A549 (cell line): ENCODE measurements around the gene C3orf18. TPM values are rescaled to one million over a fixed set of nuclear protein-coding genes. Genes with fewer than 3 reads are reported as not detected.

ENCODE experiments used
- ATAC-seq, 2 experiments: fragments of 200-7000 bp in 1 of 2; fragments of >200 bp in 1 of 2; cut with Nextera tagmentation in 1 of 2; cut with Tn5 transposase in 1 of 2; 3 replicates each; pipeline versions ENCODE4 v1.8.0 to v1.9.1; 2018 to 2020; ENCODE audit warnings: mild to moderate bottlenecking in 1 of 2, moderate library complexity in 1 of 2
- CTCF ChIA-PET: fragments of 300-600 bp; sonication (Branson Sonifier 250); formaldehyde crosslinking; extraction: SDS; loops from one replicate; lab custom pipeline; 2021; ENCODE audit warnings: antibody characterized with exemption, inconsistent platforms; lab: Yijun Ruan, JAX
- POLR2A ChIA-PET: fragments of 350-600 bp; formaldehyde crosslinking; extraction: SDS; loops from one replicate; lab custom pipeline; 2021; ENCODE audit warnings: antibody characterized with exemption, inconsistent platforms; lab: Yijun Ruan, JAX
- DNase-seq, 2 experiments: peaks; one replicate each; pipeline versions ENCODE4 v3.0.0 to v3.0.0-alpha.2; 2011 to 2016; ENCODE audit warnings: low read depth in 1 of 2, low spot score in 1 of 2
- FAIRE-seq: peaks from 2 replicates; lab custom pipeline; 2011; peaks lifted over from hg19 to GRCh38; lab: Jason Lieb, UNC
- H3K27ac ChIP-seq, 2 experiments: fragments of >200 bp; sonication (Bioruptor Twin); formaldehyde crosslinking; 3 replicates each; pipeline ENCODE4 v1.5.1; 2016 to 2017
- H3K4me1 ChIP-seq: fragments of >200 bp; sonication (Bioruptor Twin); formaldehyde crosslinking; 3 replicates; pipeline ENCODE4 v1.6.1; 2016
- H3K4me2 ChIP-seq: fragments of >200 bp; sonication (Bioruptor Twin); formaldehyde crosslinking; 3 replicates; pipeline ENCODE4 v1.6.1; 2016
- H3K4me3 ChIP-seq: fragments of >200 bp; sonication (Bioruptor Twin); formaldehyde crosslinking; 3 replicates; pipeline ENCODE4 v1.5.1; 2016
- H3K9me3 ChIP-seq: fragments of >200 bp; sonication (Bioruptor Twin); formaldehyde crosslinking; 3 replicates; pipeline ENCODE4 v1.6.1; 2016
- BCL3 ChIP-seq: fragments of >200 bp; sonication (Bioruptor Twin); formaldehyde crosslinking; IDR thresholded peaks from 3 replicates; pipeline ENCODE4 v1.6.1; 2016
- EHF ChIP-seq: fragments of 250-450 bp; sonication (Bioruptor Pico); IDR thresholded peaks from 2 replicates; pipeline ENCODE4 v1.5.0; 2020; ENCODE audit warnings: mild to moderate bottlenecking
- EHMT2 ChIP-seq: fragments of 200-600 bp; sonication (generic); IDR thresholded peaks from 2 replicates; pipeline ENCODE4 v1.6.1; 2016; ENCODE audit warnings: antibody characterized with exemption, low read depth, mild to moderate bottlenecking, moderate library complexity
- ELK1 ChIP-seq: fragments of 150-350 bp; IDR thresholded peaks from 2 replicates; pipeline ENCODE4 v1.6.1; 2014; ENCODE audit warnings: low read depth, mild to moderate bottlenecking, low read length
- FOSL2 ChIP-seq, 2 experiments: fragments of 450-650 bp in 1 of 2; fragments of >200 bp in 1 of 2; sonication (Bioruptor Twin) in 1 of 2; formaldehyde crosslinking; IDR thresholded peaks; 2 replicates each; pipeline versions ENCODE4 v1.5.0 to v1.6.1; 2016 to 2020; ENCODE audit warnings: mild to moderate bottlenecking in 1 of 2, moderate library complexity in 1 of 2
- HDAC2 ChIP-seq: fragments of 200-600 bp; sonication (generic); IDR thresholded peaks from 2 replicates; pipeline ENCODE4 v1.6.1; 2016
- HES2 ChIP-seq: fragments of >200 bp; sonication (Bioruptor Twin); formaldehyde crosslinking; IDR thresholded peaks from 2 replicates; pipeline ENCODE4 v1.6.1; 2016
- HMGXB4 ChIP-seq: fragments of 250-450 bp; sonication (Bioruptor Pico); IDR thresholded peaks from 2 replicates; pipeline ENCODE4 v1.5.0; 2021; ENCODE audit warnings: mild to moderate bottlenecking, moderate library complexity, borderline replicate concordance
- HOXA7 ChIP-seq: fragments of 250-450 bp; sonication (Bioruptor Pico); IDR thresholded peaks from 2 replicates; pipeline ENCODE4 v1.5.0; 2020; ENCODE audit warnings: mild to moderate bottlenecking, moderate library complexity
- HOXB5 ChIP-seq: fragments of 250-450 bp; sonication (Bioruptor Pico); IDR thresholded peaks from 2 replicates; pipeline ENCODE4 v1.5.0; 2020; ENCODE audit warnings: mild to moderate bottlenecking, moderate library complexity
- JUN ChIP-seq, 2 experiments: fragments of >200 bp; sonication (Bioruptor Twin); formaldehyde crosslinking; IDR thresholded peaks; 2 replicates in 1 of 2; 3 replicates in 1 of 2; pipeline ENCODE4 v1.6.1; 2016 to 2017
- KDM5A ChIP-seq: fragments of 200-600 bp; sonication (generic); IDR thresholded peaks from 2 replicates; pipeline ENCODE4 v1.6.1; 2016; ENCODE audit warnings: antibody characterized with exemption, mild to moderate bottlenecking
- MAZ ChIP-seq: fragments of 150-350 bp; IDR thresholded peaks from 2 replicates; pipeline ENCODE4 v1.6.1; 2014; ENCODE audit warnings: antibody characterized with exemption, low read depth, low read length, borderline replicate concordance
- NFE2L2 ChIP-seq: fragments of 150-350 bp; conservative IDR thresholded peaks from 2 replicates; pipeline ENCODE4 v1.6.1; 2014; ENCODE audit warnings: low read length
- PBX3 ChIP-seq: IDR thresholded peaks from 2 replicates; pipeline ENCODE4 v1.6.1; 2012
- PHF8 ChIP-seq: fragments of 200-600 bp; sonication (generic); IDR thresholded peaks from 2 replicates; pipeline ENCODE4 v1.6.1; 2016; ENCODE audit warnings: low read depth, mild to moderate bottlenecking, antibody characterized with exemption, moderate library complexity, borderline replicate concordance
- POLR2A ChIP-seq: IDR thresholded peaks from 2 replicates; pipeline ENCODE4 v1.6.1; 2012; ENCODE audit warnings: mild to moderate bottlenecking, low read length
- POLR2AphosphoS2 ChIP-seq: conservative IDR thresholded peaks from 2 replicates; pipeline ENCODE4 v1.6.1; 2012; ENCODE audit warnings: low read length, improper control_type of control experiment, inconsistent platforms
- RCOR1 ChIP-seq: fragments of 150-350 bp; IDR thresholded peaks from 2 replicates; pipeline ENCODE4 v1.6.1; 2014; ENCODE audit warnings: antibody characterized with exemption, low read length, low read depth
- TFCP2L1 ChIP-seq: fragments of 250-450 bp; sonication (Bioruptor Pico); IDR thresholded peaks from 2 replicates; pipeline ENCODE4 v1.5.0; 2021; ENCODE audit warnings: mild to moderate bottlenecking
- TP53 ChIP-seq: fragments of 250-450 bp; sonication (Bioruptor Pico); IDR thresholded peaks from 2 replicates; pipeline ENCODE4 v1.5.0; 2021; ENCODE audit warnings: mild to moderate bottlenecking, moderate library complexity
- WGBS: methylation state at CpG from one replicate; pipeline ENCODE4 v1.1.6; 2017; ENCODE audit errors: missing lambda C conversion rate; 5-methylcytosine and 5-hydroxymethylcytosine counted together
- polyA plus RNA-seq, 4 experiments: library from polyadenylated mRNA; depleted of rRNA in 3 of 4; stranded (reverse); fragments of >200 nt; fragmentation: RNase III in 1 of 4; extraction: RNeasy Plus Mini Kit Qiagen cat#74134 plus additional on column Dnase treatment in 1 of 4; gene quantifications; 2 replicates in 3 of 4; 3 replicates in 1 of 4; pipeline ENCODE4 v1.2.3, GENCODE V29; 2011 to 2017

The C3orf18 gene
- polyA plus RNA-seq, 2 of the 4 experiments (the other 2 are of a cell fraction): 3.4 to 5.4 TPM

GRCh38 chr3:50587373-50587772, 19.8 kb upstream of the C3orf18 start:
- Histone ChIP-seq H3K4me1 (peaks cover 10% of the 10 kb centered on the region), H3K27ac (no peak overlapping the region), H3K9me3 (no peaks in the 10 kb centered on the region), H3K4me2 (no peak overlapping the region), H3K4me3 (no peak overlapping the region)
- 81% methylated on average over 6 of the region's 6 CpGs for WGBS
- FAIRE-seq (no peak), ATAC-seq (no peak), DNase-seq (no peak)
- POLR2A ChIA-PET: no interaction called here
- CTCF ChIA-PET: interaction anchor here (1.8 to 2.8 kb wide), 2 partner anchors 15 to 28 kb away, joined by 5 to 13 read pairs; no protein-coding TSS in a partner anchor
- TF ChIP-seq MAZ (no peak), HOXB5 (CRISPR knock-in tag) (no peak), EHF (CRISPR knock-in tag) (no peak), KDM5A (no peak), ELK1 (no peak), NFE2L2 (no peak), POLR2A (no peak), EHMT2 (no peak), BCL3 (no peak), POLR2AphosphoS2 (no peak), HOXA7 (CRISPR knock-in tag) (no peak), TFCP2L1 (no peak), PBX3 (no peak), PHF8 (no peak)
- TF ChIP-seq, all 56 proteins: peak for 0

- CTCF ChIA-PET: interaction anchor here (1.0 to 2.8 kb wide), 3 partner anchors 12 to 28 kb away, joined by 3 to 13 read pairs (median 5); no protein-coding TSS in a partner anchor
- FAIRE-seq: no peak
- 74% methylated on average over 3 of the region's 3 CpGs for WGBS
These were observed 19.2 kb upstream of the C3orf18 start for GRCh38 chr3:50586763-50587070.

More at GRCh38 chr3:50586763-50587070, 19.2 kb upstream of the C3orf18 start:
- Histone ChIP-seq H3K4me3 (no peak overlapping the region), H3K4me2 (no peak overlapping the region), H3K4me1 (peaks cover 8% of the 10 kb centered on the region), H3K9me3 (no peaks in the 10 kb centered on the region), H3K27ac (no peak overlapping the region)
- TF ChIP-seq RCOR1 (no peak), TP53 (CRISPR knock-in tag) (no peak), HDAC2 (no peak), FOSL2 (IDR thresholded peaks at IDR 0.05) (no peak), FOSL2 (CRISPR knock-in tag; IDR thresholded peaks at IDR 0.05) (no peak), HES2 (no peak), HMGXB4 (CRISPR knock-in tag) (no peak), JUN (IDR thresholded peaks at IDR 0.05) (no peak), PBX3 (no peak)
- no peak for ATAC-seq
- no peak for DNase-seq
- POLR2A ChIA-PET: interaction anchor here (2.2 kb wide), 1 partner anchor 18 kb away, joined by 7 read pairs; the partner anchor contains the start of gene HEMK1
